GF-D8 (cell line): ENCODE measurements around the gene MAP2K5.

Experiments
- DNase-seq: peaks from one replicate; lab custom pipeline; 2025; lab: John Stamatoyannopoulos, UW

Gene MAP2K5

DNA sequence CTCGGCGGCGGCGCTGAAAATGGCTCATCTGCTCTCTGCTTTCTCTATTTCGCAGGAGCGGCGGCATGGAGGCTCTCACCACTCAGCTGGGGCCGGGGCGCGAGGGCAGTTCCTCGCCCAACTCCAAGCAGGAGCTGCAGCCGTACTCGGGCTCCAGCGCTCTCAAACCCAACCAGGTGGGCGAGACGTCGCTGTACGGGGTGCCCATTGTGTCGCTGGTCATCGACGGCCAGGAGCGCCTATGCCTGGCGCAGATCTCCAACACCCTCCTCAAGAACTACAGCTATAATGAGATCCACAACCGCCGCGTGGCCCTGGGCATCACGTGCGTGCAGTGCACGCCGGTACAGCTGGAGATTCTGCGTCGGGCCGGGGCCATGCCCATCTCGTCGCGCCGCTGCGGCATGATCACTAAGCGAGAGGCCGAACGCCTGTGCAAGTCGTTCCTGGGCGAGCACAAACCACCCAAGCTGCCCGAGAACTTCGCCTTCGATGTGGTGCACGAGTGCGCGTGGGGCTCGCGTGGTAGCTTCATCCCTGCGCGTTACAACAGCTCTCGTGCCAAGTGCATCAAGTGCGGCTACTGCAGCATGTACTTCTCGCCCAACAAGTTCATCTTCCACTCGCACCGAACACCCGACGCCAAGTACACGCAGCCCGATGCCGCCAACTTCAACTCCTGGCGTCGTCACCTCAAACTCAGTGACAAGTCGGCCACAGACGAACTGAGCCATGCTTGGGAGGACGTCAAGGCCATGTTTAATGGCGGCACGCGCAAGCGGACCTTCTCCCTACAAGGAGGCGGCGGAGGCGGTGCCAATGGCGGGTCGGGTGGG lies 283.6 kb downstream of the MAP2K5 start:
- DNase-seq: no peak

GRCh38 chr15:67826717-67827561 lies 284.4 kb downstream of the MAP2K5 start:
- DNase-seq: no peak

- no peak for DNase-seq
These were observed 285.2 kb downstream of the MAP2K5 start for GRCh38 chr15:67827562-67828277.

- DNase-seq: no peak
These were observed 285.9 kb downstream of the MAP2K5 start for GRCh38 chr15:67828278-67828968.

GRCh38 chr15:67828969-67829646 lies 286.6 kb downstream of the MAP2K5 start:
- no peak for DNase-seq

DNA sequence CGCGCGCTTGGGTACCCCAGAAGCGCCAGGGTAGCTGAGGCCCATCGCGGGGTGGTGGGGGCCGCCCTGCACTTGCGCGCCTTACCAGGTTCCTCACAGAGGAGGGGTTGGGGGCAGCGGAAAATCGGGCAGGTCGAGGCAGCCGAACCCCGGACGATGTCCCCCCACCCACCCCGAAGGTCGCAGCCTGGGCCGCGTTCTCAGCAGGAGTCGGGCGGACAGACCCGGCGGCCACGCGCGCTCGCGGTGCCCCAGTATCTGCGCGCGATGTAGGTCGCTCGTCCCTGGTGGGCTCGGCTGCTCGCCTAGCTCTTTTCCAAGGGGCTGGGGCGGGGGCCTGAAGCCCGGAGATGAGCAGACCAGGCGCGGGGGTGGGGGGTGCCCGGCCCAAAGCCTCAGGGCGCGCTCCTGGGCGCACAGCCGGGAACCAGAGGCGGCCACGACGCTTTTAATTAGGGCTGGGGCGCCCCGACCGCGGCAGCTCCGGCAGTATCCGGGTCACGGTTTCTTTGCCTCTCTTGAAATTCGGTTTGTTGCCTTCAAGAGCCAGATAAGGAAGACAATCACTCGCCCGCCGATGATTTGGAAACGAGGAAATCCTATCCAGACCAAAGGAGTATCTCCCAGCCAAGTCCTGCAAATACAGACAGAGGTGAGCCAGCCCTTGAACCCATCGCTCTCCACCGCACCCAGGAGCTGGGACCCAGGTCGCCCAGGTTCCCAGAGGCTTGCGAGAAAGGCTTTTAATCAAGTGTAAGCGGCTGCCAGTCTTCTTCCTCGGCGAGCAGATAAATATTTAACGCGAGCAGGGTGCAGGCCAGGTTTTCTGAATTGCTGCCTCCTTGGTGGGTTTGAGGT lies 287.4 kb downstream of the MAP2K5 start:
- DNase-seq: no peak

DNA sequence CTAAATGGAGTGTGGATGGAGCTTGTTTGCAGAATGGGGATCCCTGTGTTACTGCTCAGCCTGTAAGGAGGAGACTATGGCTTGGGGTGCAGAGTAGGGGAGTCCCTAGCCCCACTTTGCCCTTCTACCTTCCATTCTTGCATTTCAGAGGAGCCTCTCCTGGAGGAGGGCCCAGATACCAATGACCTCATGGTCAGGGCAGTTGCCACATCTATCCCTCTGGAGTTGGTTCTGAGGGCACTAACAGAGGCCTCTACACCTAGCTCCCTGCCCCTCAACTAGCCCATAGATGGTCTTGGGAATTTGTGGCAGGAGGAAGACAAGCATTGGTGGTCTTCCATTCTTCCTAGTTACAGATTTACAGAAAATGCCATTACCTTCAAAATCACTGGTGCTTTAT lies 288.9 kb downstream of the MAP2K5 start:
- no peak for DNase-seq

GRCh38 chr15:67832031-67832551 lies 289.6 kb downstream of the MAP2K5 start:
- DNase-seq: peak; percentile 2

DNA sequence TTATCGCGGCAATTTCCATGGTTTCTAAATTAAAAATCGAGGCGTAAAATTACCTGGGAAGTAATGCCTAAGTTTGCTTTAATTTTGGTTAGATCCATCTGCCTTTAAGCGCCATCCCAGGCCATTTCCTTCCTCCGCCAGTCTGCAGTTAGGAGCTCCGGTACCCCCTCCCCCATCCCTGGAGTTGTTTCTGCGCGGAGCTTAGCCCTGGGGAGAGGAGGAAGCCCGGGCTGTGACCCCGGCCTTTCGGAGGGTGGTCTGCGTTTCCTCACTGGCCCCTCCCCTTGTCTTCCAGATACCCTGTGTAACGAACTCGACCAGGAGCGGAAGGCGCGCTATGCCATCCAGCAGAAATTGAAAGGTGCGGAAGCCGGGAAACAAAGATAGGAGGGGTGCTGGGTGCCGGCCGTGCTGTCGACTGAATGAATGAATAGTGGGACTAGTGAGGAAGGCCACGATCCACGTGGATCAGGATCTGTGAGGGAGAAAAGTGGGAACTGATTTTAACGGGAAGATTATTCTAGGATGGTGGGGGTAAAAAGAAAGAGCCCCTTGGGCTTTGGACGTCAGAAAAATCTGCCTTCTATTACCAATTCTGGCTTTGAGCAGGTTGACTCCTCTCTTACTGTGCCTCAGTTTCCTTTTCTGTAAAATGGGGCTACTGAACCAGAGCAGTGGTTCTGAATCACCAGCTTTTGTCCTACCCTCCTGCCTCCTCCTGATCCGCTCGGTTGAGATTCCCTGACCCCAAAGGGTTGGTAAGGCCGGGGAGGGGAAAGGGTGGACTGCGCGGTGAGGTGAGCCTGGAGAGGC lies 290.6 kb downstream of the MAP2K5 start:
- DNase-seq: no peak

GRCh38 chr15:67833710-67834511 lies 291.4 kb downstream of the MAP2K5 start:
- peak; percentile 27 for DNase-seq

DNA sequence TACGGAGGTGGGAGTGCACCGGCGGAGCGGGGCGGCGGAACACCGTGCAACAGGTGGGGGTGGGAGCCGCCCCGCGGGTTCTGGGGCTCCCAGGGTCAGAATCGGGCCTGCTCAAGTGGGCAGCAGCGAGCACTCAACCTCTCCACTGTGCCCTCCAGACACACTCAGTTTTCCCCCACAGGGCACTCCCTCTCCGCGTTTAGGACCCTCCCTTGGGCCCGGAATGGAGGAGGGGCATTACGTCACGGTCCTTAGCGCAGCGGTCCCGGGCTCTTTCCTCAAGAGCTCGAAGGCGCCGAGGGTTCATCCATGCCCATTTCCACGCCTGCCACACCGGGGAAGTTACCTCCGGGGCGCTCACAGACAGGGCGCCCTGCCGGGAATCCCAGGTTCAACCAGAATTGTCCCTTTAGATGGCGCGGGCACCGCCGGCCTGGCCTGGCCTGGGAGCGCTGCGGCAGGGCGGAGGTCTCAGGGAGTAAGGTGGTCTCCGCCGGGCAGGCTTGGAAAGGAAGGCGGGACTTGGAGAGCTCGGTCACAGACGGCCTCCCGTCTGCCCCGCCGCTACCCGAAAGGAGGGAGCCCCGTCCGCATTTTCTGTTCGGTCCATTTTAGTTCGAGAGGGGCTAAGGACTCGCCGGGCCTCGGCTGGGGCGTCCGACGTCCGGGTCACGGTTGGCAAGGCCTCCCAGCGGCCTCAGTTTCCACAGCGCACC lies 292.2 kb downstream of the MAP2K5 start:
- no peak for DNase-seq

GRCh38 chr15:67835297-67836133 lies 293.0 kb downstream of the MAP2K5 start:
- DNase-seq: no peak

- DNase-seq: no peak
These were observed 293.6 kb downstream of the MAP2K5 start for GRCh38 chr15:67836134-67836455.

- no peak for DNase-seq
These were observed 294.0 kb downstream of the MAP2K5 start for GRCh38 chr15:67836477-67836876.

DNA sequence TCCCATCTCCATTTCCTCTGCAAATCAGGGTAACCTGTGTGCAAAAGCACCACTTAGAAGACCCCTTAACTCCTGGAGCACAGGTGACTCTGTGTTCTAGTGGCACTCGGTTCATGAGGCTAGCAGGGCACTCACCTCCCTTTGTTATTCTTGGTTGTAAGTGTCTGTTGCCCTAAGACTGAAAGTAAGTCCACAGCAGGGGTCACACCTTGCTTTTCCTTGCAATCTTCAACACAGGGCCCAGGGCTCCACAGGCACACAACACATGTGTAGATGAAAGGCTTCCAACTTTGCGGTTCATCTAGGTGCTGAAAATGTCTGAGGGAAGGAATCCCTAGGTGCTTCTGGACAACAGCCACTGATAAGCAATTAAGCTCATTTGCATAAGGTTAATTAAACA lies 294.5 kb downstream of the MAP2K5 start:
- DNase-seq: no peak

- peak; percentile 51 for DNase-seq
These were observed 296.4 kb downstream of the MAP2K5 start for GRCh38 chr15:67838789-67839332.

GRCh38 chr15:67839499-67839928 lies 297.0 kb downstream of the MAP2K5 start:
- peak; percentile 72 for DNase-seq
